ENCODE results near the gene THSD7A.

DNA sequence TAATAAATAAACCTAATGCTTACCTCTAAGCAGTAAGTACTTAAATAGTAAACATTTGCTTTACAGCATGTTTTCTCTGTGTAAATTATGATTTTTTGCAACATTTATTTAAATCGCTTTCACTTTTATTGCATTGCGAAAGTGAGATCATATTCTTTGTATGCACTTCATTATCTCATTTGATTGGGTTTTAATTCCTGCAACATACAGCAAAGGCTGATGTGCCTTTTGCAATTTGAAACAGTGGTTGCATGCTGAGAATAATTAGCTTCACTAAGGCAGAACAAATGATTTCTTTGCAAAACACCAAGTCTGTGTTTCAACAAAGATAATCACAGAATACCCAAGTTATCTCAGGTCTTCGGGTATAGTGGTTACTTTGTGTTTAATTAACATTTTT lies 16.3 kb upstream of the THSD7A start:
- TF ChIP-seq EZH2 (IDR thresholded peaks at IDR 0.05) (no peak), POLR2AphosphoS5 (IDR thresholded peaks at IDR 0.05; ENCODE audit: borderline replicate concordance, low read depth, low read length) (no peak)

All from SK-N-MC (cell line).